HG03354 (cell line): ENCODE results near the gene ADAMTS3.

Experiments
- ATAC-seq: cut with Tn5 transposase; IDR thresholded peaks from one replicate; pipeline ENCODE4 v1.9.1; 2021; ENCODE audit warnings: mild to moderate bottlenecking; ENCODE audit not compliant: unreplicated experiment, poor library complexity, severe bottlenecking

ADAMTS3 gene

DNA sequence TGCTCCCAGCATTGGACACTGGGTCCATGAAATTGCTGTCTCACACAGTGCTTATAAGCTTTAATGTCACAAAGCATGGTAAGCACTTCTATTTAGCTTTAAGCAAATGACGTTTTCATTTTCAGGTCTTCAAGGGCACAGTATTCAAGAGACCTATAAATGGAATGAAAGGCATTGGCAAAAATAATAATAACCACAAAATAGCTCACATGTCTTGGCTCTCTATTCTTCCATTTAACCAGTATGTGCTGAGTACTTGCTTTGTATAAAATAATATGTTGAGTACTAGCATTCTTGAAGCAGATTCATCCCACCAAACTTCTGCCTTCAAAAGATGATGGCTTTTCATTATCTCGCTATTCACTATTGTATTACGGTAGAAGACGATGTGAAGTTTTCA is 203.0 kb downstream of the ADAMTS3 start:
- no peak for ATAC-seq

DNA sequence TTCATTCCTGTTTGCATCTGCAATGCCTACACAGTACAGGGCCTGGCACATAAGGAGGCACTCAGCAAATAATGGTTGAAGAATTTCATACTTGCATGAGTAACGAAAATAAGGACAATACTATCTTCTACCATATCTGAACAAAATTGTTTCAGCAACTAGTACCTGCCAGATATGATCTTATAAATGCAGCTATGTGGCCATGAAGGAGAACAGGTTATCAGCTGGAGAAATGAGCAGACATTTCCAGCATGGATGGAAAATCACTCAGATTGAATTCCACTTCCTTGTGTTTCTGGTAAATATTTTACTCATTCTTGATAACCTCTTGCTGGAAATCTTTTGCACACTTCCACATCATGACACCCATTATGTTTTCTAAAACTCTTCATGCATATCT is 204.0 kb downstream of the ADAMTS3 start:
- ATAC-seq: no peak

DNA sequence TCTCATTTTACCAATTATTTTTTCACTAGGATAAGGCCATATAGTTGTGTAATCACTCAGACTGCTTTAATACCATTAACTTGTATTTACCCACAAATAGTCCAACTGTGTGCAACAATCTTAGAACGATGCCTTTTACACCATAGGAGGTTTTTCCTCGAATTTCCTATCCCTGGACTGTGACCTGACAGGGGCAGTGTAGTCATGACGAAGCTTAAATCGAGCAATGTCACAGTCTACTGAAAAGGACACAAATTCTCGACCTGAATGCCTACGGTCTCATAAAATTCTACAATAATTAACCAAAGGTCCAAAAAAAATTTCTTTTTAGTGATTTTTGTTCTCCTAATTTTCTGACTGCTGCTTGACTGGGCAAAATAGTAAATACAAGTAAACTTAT is 208.9 kb downstream of the ADAMTS3 start:
- no peak for ATAC-seq

DNA sequence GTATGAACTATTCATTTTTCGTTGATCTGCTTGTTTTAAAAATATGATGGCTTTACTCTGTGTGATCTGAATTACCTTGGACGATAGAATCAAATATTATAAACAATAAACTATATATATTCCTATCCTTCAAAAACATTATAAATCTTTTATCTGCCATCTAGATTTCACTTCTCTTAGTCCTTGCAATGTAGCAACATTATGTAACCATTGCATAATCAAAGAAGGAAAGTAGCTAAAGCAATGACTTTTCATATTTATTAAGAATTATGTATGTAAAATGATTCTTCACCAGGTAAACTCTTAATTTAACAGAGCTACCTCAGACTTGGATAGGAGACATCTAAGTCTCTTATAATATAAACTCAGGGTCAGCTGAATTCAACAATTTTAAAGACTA is 210.5 kb downstream of the ADAMTS3 start:
- no peak for ATAC-seq

DNA sequence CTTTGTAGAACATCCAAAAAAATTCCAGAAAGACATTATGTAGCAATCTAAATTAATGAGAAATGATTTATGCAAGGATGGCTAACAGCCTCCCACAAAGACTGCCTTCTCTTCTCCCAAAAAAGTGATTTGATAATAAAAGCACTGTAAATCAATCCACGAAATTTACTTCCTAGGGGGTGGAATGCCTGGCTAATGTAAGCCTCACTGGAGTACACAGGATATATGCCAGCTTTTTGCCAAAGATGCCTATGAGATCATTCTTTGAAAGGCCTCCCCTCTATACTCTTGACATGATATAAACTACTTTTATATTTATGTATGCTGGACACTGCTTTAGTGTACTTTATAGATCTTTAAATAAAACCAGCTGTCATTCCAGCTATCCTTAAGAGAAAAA is 211.1 kb downstream of the ADAMTS3 start:
- no peak for ATAC-seq

DNA sequence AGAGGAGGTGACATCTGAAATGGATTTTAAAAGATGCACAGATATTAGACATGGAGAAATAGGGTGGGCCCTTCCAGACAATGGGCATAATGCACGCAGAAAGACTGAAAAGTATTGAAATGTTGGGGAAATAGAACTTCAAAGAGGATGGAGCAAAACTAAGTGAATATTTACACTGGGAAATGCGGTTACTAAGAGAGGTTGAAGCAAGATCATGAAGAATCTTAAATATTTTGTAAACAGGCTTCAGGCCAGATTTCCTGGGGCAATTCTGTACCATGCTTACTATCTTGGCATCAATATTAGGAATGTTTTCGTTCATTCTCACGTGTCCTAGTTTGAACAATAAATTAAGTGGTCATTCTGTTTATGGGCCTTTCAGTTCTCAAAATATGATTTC is 216.3 kb downstream of the ADAMTS3 start:
- ATAC-seq: no peak

DNA sequence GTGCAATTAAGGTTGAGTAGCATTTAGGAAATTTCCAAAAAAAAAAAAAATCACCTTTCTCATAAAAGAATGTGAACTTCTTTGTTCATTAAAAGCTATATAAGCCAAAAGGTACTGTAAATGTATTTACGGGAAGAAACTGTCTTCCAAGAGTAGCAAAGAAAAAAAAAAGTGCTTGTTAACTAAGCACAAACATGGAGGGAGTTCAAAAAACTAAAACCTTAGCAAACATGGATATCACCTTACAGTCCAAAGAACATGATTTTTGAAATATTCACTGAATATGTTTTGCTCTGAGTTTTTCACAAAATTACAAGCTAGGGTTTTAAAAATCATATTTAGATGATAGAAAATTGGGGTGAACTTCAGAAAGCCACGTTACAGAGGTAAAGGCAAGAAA is 217.5 kb downstream of the ADAMTS3 start:
- ATAC-seq: no peak

DNA sequence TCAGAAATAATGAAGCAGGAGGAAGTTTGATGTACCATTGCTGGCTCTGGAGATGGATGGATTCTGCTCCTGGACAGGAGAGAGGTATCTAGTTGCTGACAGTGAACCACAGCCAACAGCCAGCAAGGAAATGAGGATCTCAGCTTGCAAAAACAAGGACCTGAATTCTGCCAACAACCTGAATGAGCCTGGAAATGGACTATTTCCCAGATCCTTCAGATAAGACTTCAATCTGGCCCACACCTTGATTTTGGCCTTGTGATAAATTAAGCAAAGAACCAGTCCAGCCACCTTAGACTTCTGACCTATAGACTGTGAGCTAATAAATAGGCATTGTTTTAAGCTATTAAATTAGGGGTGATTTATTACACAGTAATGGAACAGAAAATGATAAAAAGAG is 220.3 kb downstream of the ADAMTS3 start:
- ATAC-seq: no peak

DNA sequence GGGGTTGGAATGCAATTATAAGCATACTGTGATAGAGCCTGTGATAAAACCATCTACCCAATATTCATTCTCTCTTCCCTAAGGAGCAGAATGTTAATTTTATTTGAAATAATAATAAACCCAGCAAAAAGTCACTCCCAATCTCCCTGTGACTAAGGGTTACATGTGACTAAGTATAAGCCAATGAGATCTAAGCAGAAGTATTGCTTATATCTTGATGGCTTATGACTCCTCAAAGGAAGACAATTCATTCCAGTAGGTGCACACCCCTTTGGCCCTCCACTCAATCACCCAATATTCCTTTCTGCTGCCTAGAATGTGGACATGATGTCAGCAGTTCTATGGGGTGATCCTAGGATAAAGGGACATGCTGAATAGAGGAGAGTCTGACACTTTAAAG is 224.6 kb downstream of the ADAMTS3 start:
- no peak for ATAC-seq

DNA sequence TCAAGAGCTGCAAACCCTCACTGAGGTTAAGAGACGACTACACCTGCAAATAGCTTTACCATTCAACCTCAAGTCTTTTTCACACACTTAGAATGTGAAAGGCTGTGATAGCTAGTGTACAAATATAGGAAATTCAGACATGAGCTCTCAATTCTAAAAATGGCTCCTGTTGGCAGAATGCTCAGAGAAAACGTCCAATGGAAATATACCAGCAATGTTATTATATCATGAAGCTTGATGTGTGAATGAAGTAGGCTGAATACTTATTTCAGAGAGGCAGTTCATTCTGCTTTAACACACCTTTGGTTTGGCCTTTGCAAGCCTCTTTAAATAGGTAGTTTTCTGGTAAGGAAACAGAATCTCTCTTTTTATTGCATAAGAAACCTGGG is 227.6 kb downstream of the ADAMTS3 start:
- ATAC-seq: no peak

DNA sequence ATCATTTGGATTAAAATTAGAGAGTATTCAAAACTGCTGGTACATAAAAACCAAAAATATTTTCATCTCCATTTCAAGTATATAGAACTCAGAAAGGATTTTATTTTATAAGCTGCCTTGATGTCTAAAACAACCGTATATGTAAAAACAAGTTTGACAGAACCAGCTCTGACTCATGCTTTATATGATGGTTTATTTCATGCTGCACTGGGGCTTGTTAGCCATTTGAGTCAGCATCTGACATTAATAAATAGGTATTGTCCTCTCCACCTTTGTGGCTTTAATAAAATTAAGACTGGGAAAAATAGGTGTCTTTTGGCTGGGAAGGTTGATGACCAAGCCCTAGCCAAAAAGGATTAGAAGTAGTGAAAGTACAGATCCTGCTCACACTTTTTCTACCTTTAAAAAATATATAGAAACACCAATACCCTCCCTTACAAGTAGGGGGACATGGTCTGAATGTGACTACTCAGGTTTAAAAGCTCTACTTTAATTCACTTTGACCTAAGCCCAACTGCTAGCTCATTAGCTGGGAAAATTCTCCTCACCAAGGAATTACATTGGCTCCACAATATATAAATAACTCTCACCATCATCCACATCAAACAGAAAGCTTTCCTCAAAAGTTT is 228.1 kb downstream of the ADAMTS3 start:
- no peak for ATAC-seq

DNA sequence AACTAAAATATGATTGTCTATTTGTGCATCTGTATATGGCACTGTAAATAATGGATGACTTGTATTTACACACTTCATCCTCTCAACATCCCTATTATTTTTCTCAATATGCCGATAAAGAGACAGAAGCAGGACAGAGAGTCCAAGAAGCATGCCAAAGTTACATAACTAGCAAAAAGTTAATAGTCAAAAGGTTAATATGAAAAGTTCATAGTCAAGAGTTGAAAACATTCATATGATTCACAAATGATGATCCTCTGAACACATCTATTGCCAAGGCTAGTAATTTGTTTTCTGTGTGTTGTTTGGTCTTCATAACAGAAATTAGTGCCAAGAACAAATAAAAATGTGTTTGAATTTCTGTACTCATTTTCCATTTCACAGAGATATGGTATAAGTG is 231.0 kb downstream of the ADAMTS3 start:
- no peak for ATAC-seq

DNA sequence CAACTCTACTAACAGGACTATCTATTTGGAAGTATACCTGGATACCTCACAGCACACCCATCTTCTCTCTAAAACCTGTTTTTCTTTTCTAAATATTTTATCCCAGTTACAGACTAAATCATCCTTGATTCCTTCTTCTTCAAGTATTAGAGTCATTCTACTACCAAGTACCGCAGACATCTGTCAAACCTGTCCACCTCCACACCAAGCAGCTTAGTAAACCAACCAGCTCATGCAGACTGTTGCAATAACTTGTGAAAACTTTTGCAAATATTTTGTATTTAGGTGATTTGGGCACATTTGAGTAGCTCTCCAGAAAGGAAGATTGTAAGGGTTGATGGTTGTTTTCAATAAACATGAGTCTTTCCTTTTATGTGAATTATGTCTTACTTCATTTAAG is 238.6 kb downstream of the ADAMTS3 start:
- no peak for ATAC-seq

DNA sequence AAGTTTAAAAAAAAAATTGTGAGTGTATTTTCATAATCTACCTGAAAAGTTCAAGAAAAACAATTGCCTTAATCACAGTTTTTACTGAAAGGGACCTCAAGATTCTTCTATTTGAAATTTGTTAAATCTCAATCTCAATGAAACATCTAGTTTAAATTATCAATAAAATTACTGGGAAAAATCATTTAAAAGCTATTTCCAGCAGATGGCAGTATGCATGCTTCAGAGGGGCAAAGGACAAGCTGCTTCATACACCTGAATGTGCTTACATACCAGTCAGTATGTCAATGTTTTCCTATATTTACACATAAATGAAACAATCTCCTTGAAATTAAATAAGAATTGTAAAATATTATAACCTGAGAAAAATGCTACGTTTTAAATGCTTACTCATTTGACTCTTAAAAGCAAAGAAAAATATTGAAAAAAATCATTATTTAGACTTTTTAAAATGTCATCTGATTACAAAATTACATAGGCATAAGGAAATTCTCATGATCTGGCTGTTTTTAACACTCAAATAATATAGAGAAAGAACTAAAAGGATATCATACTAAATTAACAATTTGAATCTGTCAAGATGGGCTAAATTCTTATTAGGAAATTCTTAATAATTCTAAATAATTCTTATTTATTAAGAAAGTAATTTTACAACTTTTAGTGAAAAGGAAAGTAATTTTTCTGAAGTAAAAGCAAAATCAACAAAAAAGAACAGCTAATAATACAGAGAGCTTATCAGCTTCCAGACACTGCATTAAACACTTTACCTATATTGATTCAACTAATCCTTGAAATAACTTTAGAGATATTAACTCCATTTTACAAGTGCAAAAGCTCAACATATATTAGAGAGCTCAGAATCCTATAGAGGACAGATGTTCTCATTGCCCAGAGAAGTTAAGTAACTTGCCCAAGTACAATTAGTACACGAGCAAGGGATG is 242.1 kb downstream of the ADAMTS3 start:
- ATAC-seq: peak; percentile 39

DNA sequence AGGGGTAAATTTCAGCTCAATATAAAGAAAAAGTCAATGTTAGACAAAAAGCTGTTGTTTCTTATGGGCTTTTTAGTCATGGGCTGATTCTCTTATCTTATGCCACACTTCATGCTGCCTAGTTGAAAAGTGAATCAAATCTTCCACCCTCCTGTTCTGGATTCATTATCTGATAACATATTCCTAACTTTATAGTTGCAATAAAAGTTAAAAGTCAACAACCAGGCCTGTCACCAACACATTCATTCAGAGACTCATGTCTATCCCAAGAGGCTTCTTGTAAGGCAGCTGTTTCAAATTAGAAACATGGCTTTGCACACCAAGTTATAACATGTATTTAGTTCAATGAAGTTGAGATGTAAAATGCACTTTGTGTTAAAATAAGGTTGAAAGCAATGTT is 243.8 kb downstream of the ADAMTS3 start:
- ATAC-seq: no peak

DNA sequence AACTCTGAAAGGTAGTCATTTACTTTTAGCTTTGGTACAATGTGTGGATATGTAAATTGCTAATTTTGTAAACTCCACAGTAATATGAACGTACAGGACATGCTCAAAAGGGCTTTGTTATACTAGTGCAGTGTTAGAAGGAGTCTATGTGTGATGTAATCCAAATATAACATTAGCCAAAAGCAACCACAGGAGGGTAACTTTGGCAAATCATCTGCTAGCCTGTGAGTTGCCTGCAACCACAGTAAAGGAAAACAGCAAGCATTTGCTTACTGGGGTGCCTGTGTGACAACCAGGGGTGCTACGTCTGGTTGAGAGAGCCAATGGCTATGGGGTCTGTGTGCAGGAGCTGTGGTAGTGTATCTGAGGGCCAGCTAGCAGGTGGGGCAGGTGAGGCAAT is 245.8 kb downstream of the ADAMTS3 start:
- peak; percentile 82 for ATAC-seq

DNA sequence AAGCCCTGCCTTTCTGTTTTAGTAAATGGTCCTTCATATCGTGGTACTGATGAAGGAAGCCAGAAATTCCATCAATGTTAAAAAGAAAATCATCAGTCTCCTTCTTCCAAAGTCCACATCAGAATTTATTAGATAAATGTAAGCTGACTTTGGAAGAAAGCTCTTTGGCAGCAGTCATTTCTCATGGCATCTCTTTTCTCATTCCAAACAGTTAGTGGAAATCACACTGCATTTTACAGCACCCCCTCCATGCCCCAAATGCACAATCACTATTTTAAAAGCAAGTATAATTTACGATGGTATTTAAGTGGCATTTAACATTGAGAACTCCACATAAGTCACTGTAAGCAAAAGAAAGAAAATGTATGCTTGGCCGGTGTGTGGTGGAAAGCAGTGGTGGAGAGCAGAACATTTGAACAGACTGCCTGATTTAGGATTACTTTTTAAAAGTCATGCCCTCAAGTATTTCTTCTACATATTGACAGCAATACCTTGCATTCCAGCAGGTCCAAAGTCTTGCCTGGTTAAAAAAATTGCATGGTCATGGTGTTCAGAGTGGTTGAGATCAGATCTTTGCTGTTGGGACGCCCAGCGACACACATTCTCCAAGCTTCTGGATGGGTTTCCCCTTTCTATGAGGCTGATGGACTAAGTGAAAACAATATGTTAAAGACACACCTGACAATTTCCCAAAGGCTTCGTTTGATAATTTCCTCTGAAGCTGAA is 248.6 kb downstream of the ADAMTS3 start:
- no peak for ATAC-seq

DNA sequence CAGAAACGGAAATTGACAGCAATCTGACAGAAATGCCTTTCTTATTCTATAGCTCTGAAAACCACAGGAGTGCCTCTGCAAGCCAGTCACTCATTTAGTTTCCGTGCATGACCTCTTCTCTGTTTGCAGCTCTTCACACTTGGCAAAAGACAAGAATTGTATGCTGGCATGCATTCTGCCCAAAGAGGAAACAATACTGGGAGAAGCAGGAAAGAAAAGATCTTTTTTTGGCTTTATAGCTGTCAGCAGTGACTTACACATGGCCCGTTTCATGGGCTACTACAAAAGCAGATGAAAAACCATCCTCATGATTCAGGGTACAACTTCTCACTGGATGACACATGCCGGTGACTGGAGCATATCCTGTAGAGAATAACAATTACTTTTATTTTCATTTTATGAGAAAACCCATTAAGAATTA is 249.4 kb downstream of the ADAMTS3 start:
- ATAC-seq: no peak

DNA sequence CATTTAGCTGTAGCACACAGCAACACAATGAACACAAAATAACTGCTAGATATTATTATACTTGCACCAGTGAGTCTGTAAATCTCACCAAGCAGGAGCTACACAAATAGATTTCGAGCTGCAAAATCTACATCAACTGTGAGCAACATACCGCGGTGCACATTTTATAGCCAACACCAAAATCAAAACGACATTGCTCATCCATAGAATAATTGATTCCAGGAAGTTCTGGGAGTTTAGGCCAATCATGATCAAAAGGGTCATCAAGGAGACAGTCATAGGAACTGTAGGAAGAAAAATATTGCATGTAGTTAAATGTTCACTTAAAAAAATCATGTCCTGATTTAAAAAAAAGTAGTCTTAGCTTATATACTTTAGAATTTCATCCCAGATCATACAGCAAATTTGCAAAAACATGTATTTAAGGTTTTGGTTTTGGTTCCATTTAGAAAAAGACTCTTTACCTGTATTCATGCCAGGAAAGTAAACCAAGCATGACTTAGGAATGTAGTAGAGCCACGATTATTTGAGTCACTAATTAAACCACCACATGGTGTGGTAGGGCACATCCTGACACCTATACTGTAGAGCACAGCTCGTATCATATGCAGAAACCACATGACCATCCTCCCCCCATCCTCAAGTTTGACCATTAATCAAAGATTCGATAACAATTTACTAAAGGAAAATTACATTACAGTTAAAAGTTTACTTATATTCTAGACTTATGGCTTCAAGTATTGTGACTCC is 250.4 kb downstream of the ADAMTS3 start:
- ATAC-seq: no peak

DNA sequence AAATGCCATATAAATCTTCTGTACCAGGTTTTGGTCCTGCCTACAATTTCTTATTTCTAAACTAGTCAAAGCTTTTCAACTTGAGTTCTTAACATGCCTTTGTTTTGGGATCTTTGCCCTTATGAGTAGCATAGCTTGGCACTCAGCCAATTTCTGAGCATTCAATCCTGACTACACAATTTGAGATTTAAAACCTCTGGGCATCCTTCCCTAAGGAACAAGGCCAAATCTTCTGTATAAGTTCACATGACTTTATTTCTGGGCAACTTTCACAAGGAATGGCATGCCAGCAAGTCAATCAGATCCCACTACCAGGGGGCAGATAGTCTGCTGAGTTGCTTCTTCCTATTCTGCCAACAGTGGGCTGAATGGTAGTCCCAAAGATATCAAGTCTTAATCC is 254.2 kb downstream of the ADAMTS3 start:
- no peak for ATAC-seq
